SH-SY5Y (cell line): Measurements from ENCODE around the gene PLA2G4B.

Experiments
- GATA2 ChIP-seq: IDR thresholded peaks from 2 replicates; pipeline ENCODE4 v1.6.1; 2011; ENCODE audit warnings: mild to moderate bottlenecking, low read depth, low read length
- GATA3 ChIP-seq: IDR thresholded peaks from 2 replicates; pipeline ENCODE4 v1.6.1; 2011; ENCODE audit warnings: low read depth, mild to moderate bottlenecking, low read length, moderate library complexity

- TF ChIP-seq GATA2 (no peak), GATA3 (no peak)
Observed at GRCh38 chr15:41866872-41867579, 28.4 kb downstream of the PLA2G4B start.
